NCI-H446 treated with DMSO at 0.1 percent for 48 hours (cell line): Measurements from ENCODE around the gene KIAA0930.
"Not testable (repeated sequence)": the region's sequence is repeated elsewhere in the genome, so short reads cannot be mapped to it uniquely, and the experiment has no call there.

Experiments used
- DNase-seq: peaks from one replicate; lab custom pipeline; 2025; lab: John Stamatoyannopoulos, UW

Gene KIAA0930

GRCh38 chr22:45262931-45263462, 22.3 kb upstream of the KIAA0930 start:
- DNase-seq = no peak

GRCh38 chr22:45262195-45262930, 21.7 kb upstream of the KIAA0930 start:
- DNase-seq = no peak

- no peak for DNase-seq
Measured at GRCh38 chr22:45261407-45262088, 20.9 kb upstream of the KIAA0930 start.

- not testable (repeated sequence) for DNase-seq
Measured at GRCh38 chr22:45260395-45260759, 19.7 kb upstream of the KIAA0930 start.

- DNase-seq = no peak
Measured at GRCh38 chr22:45259754-45260394, 19.2 kb upstream of the KIAA0930 start.

- DNase-seq = not testable (repeated sequence)
Measured at GRCh38 chr22:45257941-45258340, 17.2 kb upstream of the KIAA0930 start.

GRCh38 chr22:45254789-45255278, 14.1 kb upstream of the KIAA0930 start:
- no peak for DNase-seq

- no peak for DNase-seq
Measured at GRCh38 chr22:45254388-45254787, 13.7 kb upstream of the KIAA0930 start.

GRCh38 chr22:45253039-45253641, 12.4 kb upstream of the KIAA0930 start:
- no peak for DNase-seq

- no peak for DNase-seq
Measured at GRCh38 chr22:45251825-45252224, 11.1 kb upstream of the KIAA0930 start.

GRCh38 chr22:45248832-45249561, 8.3 kb upstream of the KIAA0930 start:
- DNase-seq = no peak

- no peak for DNase-seq
Measured at GRCh38 chr22:45246060-45246985, 5.6 kb upstream of the KIAA0930 start.

- DNase-seq = no peak
Measured at GRCh38 chr22:45244916-45245315, 4.2 kb upstream of the KIAA0930 start.

- no peak for DNase-seq
Measured at GRCh38 chr22:45242778-45243191, 2.1 kb upstream of the KIAA0930 start.

GRCh38 chr22:45240104-45240809, 437 bp downstream of the KIAA0930 start:
- DNase-seq = no peak

GRCh38 chr22:45239681-45240051, 1.0 kb downstream of the KIAA0930 start:
- DNase-seq = no peak

GRCh38 chr22:45238957-45239680, 1.6 kb downstream of the KIAA0930 start:
- no peak for DNase-seq

- no peak for DNase-seq
Measured at GRCh38 chr22:45238076-45238956, 2.4 kb downstream of the KIAA0930 start.
